Calu3 (cell line): ENCODE data around the gene CNNM2. TPM values are rescaled to one million over a fixed set of nuclear protein-coding genes. Genes with fewer than 3 reads are reported as not detected.

Experiments
- BruUV-seq: library from RNA; stranded (reverse); fragments of 400-500 nt; replicated peaks from 2 replicates; lab custom pipeline; 2021; lab: Mats Ljungman, UMichigan
- CTCF ChIA-PET: fragments of 300-600 bp; sonication (Branson Sonifier 250); formaldehyde crosslinking; loops from one replicate; lab custom pipeline; 2022; ENCODE audit warnings: antibody characterized with exemption; lab: Charles Lee
- DNase-seq: peaks from one replicate; pipeline ENCODE4 v3.0.0; 2022
- H3K27ac Mint-ChIP-seq: one replicate; pipeline ENCODE4 v1.8.0; 2022; ENCODE audit warnings: mixed read lengths; ENCODE audit not compliant: unreplicated experiment
- H3K27me3 Mint-ChIP-seq: one replicate; pipeline ENCODE4 v1.8.0; 2022; ENCODE audit warnings: mixed read lengths; ENCODE audit not compliant: unreplicated experiment
- H3K36me3 Mint-ChIP-seq: one replicate; pipeline ENCODE4 v1.8.0; 2022; ENCODE audit warnings: mild to moderate bottlenecking, moderate library complexity, mixed read lengths; ENCODE audit not compliant: insufficient read depth, unreplicated experiment
- H3K4me1 Mint-ChIP-seq: one replicate; pipeline ENCODE4 v1.8.0; 2022; ENCODE audit warnings: mild to moderate bottlenecking, low read depth, mixed read lengths; ENCODE audit not compliant: unreplicated experiment
- H3K4me3 Mint-ChIP-seq: one replicate; pipeline ENCODE4 v1.8.0; 2022; ENCODE audit warnings: mild to moderate bottlenecking, low read depth, moderate library complexity, mixed read lengths; ENCODE audit not compliant: unreplicated experiment
- H3K9me3 Mint-ChIP-seq: one replicate; pipeline ENCODE4 v1.8.0; 2022; ENCODE audit warnings: low read depth, mixed read lengths; ENCODE audit not compliant: unreplicated experiment
- intact Hi-C: fragments of 100-400 bp; cut with micrococcal nuclease; formaldehyde crosslinking; loops from one replicate; pipeline ENCODE4 v1.10.0; 2022; ENCODE audit not compliant: unreplicated experiment
- total RNA-seq: library from RNA; stranded (reverse); gene quantifications from 2 replicates; pipeline ENCODE4 v1.2.3, GENCODE V29; 2022
- TF ChIP-seq, protein P1 (sequence below): fragments of 200-600 bp; IDR thresholded peaks from one replicate; pipeline ENCODE4 v1.8.0; 2022; ENCODE audit warnings: antibody characterized with exemption; ENCODE audit not compliant: unreplicated experiment

The CNNM2 gene
- total RNA-seq, 1 experiment from 2014 or later, result 4.2 TPM

GRCh38 chr10:102931643-102932042 is 13.5 kb downstream of the CNNM2 start:
- intact Hi-C loops, result no loop called here
- DNase-seq, result no peak
- TF ChIP-seq, protein P1, sequence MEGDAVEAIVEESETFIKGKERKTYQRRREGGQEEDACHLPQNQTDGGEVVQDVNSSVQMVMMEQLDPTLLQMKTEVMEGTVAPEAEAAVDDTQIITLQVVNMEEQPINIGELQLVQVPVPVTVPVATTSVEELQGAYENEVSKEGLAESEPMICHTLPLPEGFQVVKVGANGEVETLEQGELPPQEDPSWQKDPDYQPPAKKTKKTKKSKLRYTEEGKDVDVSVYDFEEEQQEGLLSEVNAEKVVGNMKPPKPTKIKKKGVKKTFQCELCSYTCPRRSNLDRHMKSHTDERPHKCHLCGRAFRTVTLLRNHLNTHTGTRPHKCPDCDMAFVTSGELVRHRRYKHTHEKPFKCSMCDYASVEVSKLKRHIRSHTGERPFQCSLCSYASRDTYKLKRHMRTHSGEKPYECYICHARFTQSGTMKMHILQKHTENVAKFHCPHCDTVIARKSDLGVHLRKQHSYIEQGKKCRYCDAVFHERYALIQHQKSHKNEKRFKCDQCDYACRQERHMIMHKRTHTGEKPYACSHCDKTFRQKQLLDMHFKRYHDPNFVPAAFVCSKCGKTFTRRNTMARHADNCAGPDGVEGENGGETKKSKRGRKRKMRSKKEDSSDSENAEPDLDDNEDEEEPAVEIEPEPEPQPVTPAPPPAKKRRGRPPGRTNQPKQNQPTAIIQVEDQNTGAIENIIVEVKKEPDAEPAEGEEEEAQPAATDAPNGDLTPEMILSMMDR, result no peak
- Mint-ChIP-seq H3K27ac (no peak overlapping the region), H3K9me3 (no peaks in the 10 kb centered on the region), H3K4me3 (no peak overlapping the region), H3K27me3 (no peaks in the 10 kb centered on the region), H3K36me3 (no peaks in the 10 kb centered on the region), H3K4me1 (no peaks in the 10 kb centered on the region)
- BruUV-seq, result no TSS peak
- CTCF ChIA-PET, result no interaction called here

GRCh38 chr10:102935505-102935904 is 17.4 kb downstream of the CNNM2 start:
- intact Hi-C loops, result no loop called here
- TF ChIP-seq, protein P1, result no peak
- no peaks in the 10 kb centered on the region for H3K36me3 Mint-ChIP-seq
- no peak for DNase-seq
- no peak overlapping the region for H3K4me3 Mint-ChIP-seq
- H3K27ac Mint-ChIP-seq, result no peak overlapping the region
- H3K4me1 Mint-ChIP-seq, result no peaks in the 10 kb centered on the region
- H3K9me3 Mint-ChIP-seq, result no peaks in the 10 kb centered on the region
- no peaks in the 10 kb centered on the region for H3K27me3 Mint-ChIP-seq
- CTCF ChIA-PET, result interaction anchor here (0.7 kb wide), 1 partner anchor 642 kb away, joined by 3 read pairs; no protein-coding TSS in a partner anchor
- no TSS peak for BruUV-seq

GRCh38 chr10:102935939-102936605 is 18.0 kb downstream of the CNNM2 start:
- H3K27me3 Mint-ChIP-seq, result no peaks in the 10 kb centered on the region
- no peak for DNase-seq
- intact Hi-C loops, result no loop called here
- CTCF ChIA-PET, result no interaction called here
- H3K9me3 Mint-ChIP-seq, result no peaks in the 10 kb centered on the region
- no peak overlapping the region for H3K27ac Mint-ChIP-seq
- no peaks in the 10 kb centered on the region for H3K36me3 Mint-ChIP-seq
- no peaks in the 10 kb centered on the region for H3K4me1 Mint-ChIP-seq
- no peak overlapping the region for H3K4me3 Mint-ChIP-seq
- TF ChIP-seq, protein P1, result no peak
- no TSS peak for BruUV-seq

- CTCF ChIA-PET, result no interaction called here
- Mint-ChIP-seq H3K9me3 (no peaks in the 10 kb centered on the region), H3K27me3 (no peaks in the 10 kb centered on the region), H3K36me3 (no peaks in the 10 kb centered on the region), H3K27ac (no peak overlapping the region), H3K4me3 (no peak overlapping the region), H3K4me1 (peaks cover 8% of the 10 kb centered on the region)
- DNase-seq, result no peak
- no TSS peak for BruUV-seq
- TF ChIP-seq, protein P1, result no peak
- intact Hi-C loops, result no loop called here
These were observed 23.3 kb downstream of the CNNM2 start for GRCh38 chr10:102941401-102941800.
